ENCODE measurements around the gene NLRX1.
"Not testable (repeated sequence)": the region's sequence is repeated elsewhere in the genome, so short reads cannot be mapped to it uniquely, and the experiment has no call there.

The NLRX1 gene

DNA sequence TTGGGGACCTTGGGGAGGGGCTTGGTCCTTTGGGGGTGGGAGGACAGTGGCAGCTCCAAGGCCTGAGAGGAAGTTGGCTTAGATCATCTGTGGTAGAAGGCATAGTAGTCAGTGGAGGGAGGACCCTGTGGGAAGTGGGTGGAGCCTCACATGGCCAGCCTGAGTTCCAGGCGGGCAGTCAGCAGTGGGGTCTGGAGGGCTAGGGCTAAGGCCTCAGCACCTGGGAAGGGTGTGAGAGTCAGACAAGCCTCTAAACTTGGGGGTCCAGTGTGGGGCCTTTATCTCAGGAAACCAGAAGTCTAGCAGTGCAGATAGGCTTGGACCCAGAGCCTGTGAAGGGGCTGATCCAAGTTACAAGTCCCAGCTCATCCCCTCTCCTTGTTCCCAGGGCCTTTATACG, 4.0 kb downstream of the NLRX1 start:
- H3K27me3 ChIP-seq (ENCODE audit: control insufficient read depth, insufficient read depth, low read length), result no peaks in the 10 kb centered on the region
- no CpG with 5 or more reads among the region's 2 CpGs for WGBS (ENCODE audit: insufficient coverage, insufficient read length)
- no peak overlapping the region for H3K27ac ChIP-seq (ENCODE audit: low read length)
- H3K4me1 ChIP-seq (ENCODE audit: control insufficient read depth, insufficient read depth, low read length), result no peaks in the 10 kb centered on the region
- H3K36me3 ChIP-seq (ENCODE audit: control insufficient read depth, insufficient read depth, low read length), result no peaks in the 10 kb centered on the region
- no peaks in the 10 kb centered on the region for H3K9me3 ChIP-seq (ENCODE audit: control insufficient read depth, insufficient read depth, low read length)
- H3K4me3 ChIP-seq (ENCODE audit: low read length), result no peak overlapping the region
- DNase-seq (ENCODE audit: low read depth, low spot score), result no peak

DNA sequence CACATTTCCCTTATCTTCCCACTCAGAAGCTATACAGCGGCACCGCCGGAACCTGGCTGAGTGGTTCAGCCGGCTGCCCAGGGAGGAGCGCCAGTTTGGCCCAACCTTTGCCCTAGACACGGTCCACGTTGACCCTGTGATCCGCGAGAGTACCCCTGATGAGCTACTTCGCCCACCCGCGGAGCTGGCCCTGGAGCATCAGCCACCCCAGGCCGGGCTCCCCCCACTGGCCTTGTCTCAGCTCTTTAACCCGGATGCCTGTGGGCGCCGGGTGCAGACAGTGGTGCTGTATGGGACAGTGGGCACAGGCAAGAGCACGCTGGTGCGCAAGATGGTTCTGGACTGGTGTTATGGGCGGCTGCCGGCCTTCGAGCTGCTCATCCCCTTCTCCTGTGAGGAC, 4.9 kb downstream of the NLRX1 start:
- Histone ChIP-seq H3K36me3 (ENCODE audit: control insufficient read depth, insufficient read depth, low read length) (no peaks in the 10 kb centered on the region), H3K27me3 (ENCODE audit: control insufficient read depth, insufficient read depth, low read length) (no peaks in the 10 kb centered on the region), H3K9me3 (ENCODE audit: control insufficient read depth, insufficient read depth, low read length) (no peaks in the 10 kb centered on the region), H3K27ac (ENCODE audit: low read length) (no peak overlapping the region), H3K4me1 (ENCODE audit: control insufficient read depth, insufficient read depth, low read length) (no peaks in the 10 kb centered on the region), H3K4me3 (ENCODE audit: low read length) (no peak overlapping the region)
- no CpG with 5 or more reads among the region's 21 CpGs for WGBS (ENCODE audit: insufficient coverage, insufficient read length)
- no peak for DNase-seq (ENCODE audit: low read depth, low spot score)

DNA sequence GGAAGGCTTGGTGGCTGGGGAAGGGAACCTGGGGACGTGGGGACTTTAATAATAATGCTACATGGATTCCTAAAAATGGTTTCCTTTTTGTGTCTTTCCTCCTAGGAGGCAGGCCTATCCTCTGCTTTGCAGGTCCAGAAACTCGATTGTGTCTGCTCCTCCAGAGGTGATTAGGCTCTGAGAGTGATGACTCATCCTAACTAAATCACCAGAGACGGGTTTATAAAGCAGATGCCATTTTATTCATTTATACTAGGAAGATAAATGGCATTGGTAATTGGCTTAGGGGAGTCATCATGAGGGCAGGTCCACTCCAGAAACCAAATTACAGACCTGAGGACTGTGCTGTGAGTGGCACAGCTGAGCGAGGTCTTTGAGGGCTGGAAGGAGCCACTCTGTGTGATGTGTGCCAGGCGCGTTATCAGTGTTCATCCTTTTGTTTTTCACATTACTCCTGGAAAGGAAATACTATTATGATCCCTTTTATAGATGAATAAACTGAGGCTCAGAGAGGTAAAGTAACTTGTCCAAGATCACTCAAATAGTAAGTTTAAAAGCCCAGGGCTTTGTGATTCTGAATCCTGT, 7.1 kb downstream of the NLRX1 start:
- H3K9me3 ChIP-seq (ENCODE audit: control insufficient read depth, insufficient read depth, low read length), result no peaks in the 10 kb centered on the region
- no peaks in the 10 kb centered on the region for H3K27me3 ChIP-seq (ENCODE audit: control insufficient read depth, insufficient read depth, low read length)
- peaks cover 5% of the 10 kb centered on the region for H3K36me3 ChIP-seq (ENCODE audit: control insufficient read depth, insufficient read depth, low read length)
- no CpG with 5 or more reads among the region's 6 CpGs for WGBS (ENCODE audit: insufficient coverage, insufficient read length)
- no peak overlapping the region for H3K27ac ChIP-seq (ENCODE audit: low read length)
- no peak for DNase-seq (ENCODE audit: low read depth, low spot score)
- H3K4me1 ChIP-seq (ENCODE audit: control insufficient read depth, insufficient read depth, low read length), result no peaks in the 10 kb centered on the region
- H3K4me3 ChIP-seq (ENCODE audit: low read length), result no peak overlapping the region

DNA sequence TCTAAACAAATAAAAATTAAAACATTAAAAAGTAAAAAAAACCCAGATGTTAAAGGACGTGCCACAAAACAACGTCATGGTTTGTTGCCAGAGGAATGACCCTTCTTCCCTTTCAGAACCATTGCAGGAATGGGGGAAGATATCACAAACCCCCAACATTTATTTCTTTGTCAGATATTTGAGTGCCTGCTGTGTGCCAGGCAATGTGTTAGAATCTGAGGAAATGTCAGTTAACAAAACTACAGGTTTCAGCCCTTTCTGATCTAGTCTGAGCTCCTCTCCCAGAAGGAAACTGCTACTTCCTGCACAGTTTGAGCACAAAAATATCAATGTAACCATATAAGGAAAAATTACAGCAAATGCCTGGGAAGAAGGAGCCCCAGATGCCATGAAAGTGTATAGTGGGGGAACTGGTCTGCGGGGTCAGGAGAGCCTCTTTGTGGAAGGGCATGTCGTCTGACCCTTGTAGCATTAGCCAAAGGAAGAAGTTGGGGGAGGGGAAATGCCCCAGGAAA, 9.7 kb downstream of the NLRX1 start:
- no peaks in the 10 kb centered on the region for H3K27me3 ChIP-seq (ENCODE audit: control insufficient read depth, insufficient read depth, low read length)
- H3K36me3 ChIP-seq (ENCODE audit: control insufficient read depth, insufficient read depth, low read length), result peaks cover 5% of the 10 kb centered on the region
- no peak for DNase-seq (ENCODE audit: low read depth, low spot score)
- H3K9me3 ChIP-seq (ENCODE audit: control insufficient read depth, insufficient read depth, low read length), result no peaks in the 10 kb centered on the region
- no peaks in the 10 kb centered on the region for H3K4me1 ChIP-seq (ENCODE audit: control insufficient read depth, insufficient read depth, low read length)
- no peak overlapping the region for H3K4me3 ChIP-seq (ENCODE audit: low read length)
- WGBS (ENCODE audit: insufficient coverage, insufficient read length), result no CpG with 5 or more reads among the region's 4 CpGs
- no peak overlapping the region for H3K27ac ChIP-seq (ENCODE audit: low read length)

DNA sequence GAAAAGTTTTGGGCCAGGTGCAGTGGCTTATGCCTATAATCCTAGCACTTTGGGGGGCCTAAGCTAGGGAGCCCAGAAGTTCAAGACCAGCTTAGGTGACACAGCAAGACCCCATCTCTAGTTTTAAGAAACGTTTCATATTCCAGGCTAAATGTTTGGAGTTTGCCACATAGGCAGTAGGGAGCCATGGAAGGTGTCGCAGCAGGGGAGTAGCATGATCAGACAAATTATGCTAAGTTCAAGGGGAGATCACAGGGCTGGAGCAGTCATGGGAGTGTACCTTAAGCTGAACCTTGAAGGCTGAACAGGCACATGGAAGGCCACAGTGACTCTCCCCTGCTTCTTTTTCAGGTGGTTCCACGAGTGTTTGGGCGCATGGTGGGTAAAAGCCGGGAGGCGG, 10.8 kb downstream of the NLRX1 start:
- no peak for DNase-seq (ENCODE audit: low read depth, low spot score)
- no peak overlapping the region for H3K4me3 ChIP-seq (ENCODE audit: low read length)
- H3K4me1 ChIP-seq (ENCODE audit: control insufficient read depth, insufficient read depth, low read length), result no peaks in the 10 kb centered on the region
- no peaks in the 10 kb centered on the region for H3K27me3 ChIP-seq (ENCODE audit: control insufficient read depth, insufficient read depth, low read length)
- no peak overlapping the region for H3K27ac ChIP-seq (ENCODE audit: low read length)
- H3K9me3 ChIP-seq (ENCODE audit: control insufficient read depth, insufficient read depth, low read length), result no peaks in the 10 kb centered on the region
- WGBS (ENCODE audit: insufficient coverage, insufficient read length), result no CpG with 5 or more reads among the region's 6 CpGs
- peaks cover 5% of the 10 kb centered on the region for H3K36me3 ChIP-seq (ENCODE audit: control insufficient read depth, insufficient read depth, low read length)

DNA sequence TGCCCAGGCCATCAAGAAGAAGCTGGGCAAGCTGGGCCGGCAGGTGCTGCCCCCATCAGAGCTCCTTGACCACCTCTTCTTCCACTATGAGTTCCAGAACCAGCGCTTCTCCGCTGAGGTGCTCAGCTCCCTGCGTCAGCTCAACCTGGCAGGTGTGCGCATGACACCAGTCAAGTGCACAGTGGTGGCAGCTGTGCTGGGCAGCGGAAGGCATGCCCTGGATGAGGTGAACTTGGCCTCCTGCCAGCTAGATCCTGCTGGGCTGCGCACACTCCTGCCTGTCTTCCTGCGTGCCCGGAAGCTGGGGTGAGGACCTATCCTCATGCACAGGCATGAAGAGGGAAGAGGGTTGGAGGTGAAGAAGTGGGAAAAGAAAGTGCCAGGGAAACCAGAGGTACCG, 11.5 kb downstream of the NLRX1 start:
- Histone ChIP-seq H3K27ac (ENCODE audit: low read length) (no peak overlapping the region), H3K9me3 (ENCODE audit: control insufficient read depth, insufficient read depth, low read length) (no peaks in the 10 kb centered on the region), H3K4me3 (ENCODE audit: low read length) (no peak overlapping the region; the same call in 1 of the 2 replicates), H3K4me1 (ENCODE audit: control insufficient read depth, insufficient read depth, low read length) (no peaks in the 10 kb centered on the region), H3K27me3 (ENCODE audit: control insufficient read depth, insufficient read depth, low read length) (no peaks in the 10 kb centered on the region), H3K36me3 (ENCODE audit: control insufficient read depth, insufficient read depth, low read length) (peaks cover 5% of the 10 kb centered on the region)
- WGBS (ENCODE audit: insufficient coverage, insufficient read length), result no CpG with 5 or more reads among the region's 10 CpGs
- no peak for DNase-seq (ENCODE audit: low read depth, low spot score)

DNA sequence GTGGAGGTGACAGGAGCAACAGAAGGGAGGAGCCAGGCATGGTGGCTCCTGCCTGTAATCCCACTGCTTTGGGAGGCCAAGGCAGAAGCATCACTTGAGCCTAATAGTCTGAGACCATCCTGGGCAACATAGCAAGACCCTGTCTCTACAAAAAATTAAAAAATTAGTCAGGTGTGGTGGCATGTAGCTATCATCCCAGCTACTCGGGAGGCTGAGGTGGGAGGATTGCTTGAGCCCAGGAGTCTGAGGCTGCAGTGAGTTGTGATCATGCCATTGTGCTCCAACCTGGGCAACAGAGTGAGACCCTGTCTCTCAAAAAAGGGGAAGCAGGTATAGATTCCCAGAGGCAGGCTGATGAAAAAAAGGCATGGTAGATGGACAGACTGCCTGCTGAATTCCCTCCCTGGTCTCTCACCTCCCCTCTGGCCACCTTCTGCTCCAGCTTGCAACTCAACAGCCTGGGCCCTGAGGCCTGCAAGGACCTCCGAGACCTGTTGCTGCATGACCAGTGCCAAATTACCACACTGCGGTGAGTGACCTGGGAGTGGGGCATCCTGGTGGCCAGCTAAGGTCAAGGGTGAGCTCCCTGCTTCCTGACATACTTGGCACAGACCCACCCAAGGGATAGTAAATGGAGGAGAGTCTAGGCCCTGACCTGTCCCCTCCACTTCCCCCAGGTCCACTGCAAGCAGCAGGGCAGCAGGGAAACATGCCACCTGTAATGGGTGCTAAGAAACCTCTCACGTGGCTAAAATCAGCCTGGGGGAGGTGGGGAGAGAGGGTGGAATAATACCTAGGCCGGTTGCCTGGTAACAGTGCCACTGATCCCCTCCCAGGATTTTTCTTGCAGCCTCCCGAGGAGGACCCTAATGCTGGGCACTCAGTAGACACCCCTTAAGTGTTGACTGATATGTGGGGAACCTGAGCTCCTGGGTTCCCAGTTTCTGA, 12.5 kb downstream of the NLRX1 start:
- no CpG with 5 or more reads among the region's 6 CpGs for WGBS (ENCODE audit: insufficient coverage, insufficient read length)
- no peak overlapping the region for H3K4me3 ChIP-seq (ENCODE audit: low read length)
- DNase-seq (ENCODE audit: low read depth, low spot score), result no peak
- H3K4me1 ChIP-seq (ENCODE audit: control insufficient read depth, insufficient read depth, low read length), result no peaks in the 10 kb centered on the region
- H3K9me3 ChIP-seq (ENCODE audit: control insufficient read depth, insufficient read depth, low read length), result no peaks in the 10 kb centered on the region
- H3K27me3 ChIP-seq (ENCODE audit: control insufficient read depth, insufficient read depth, low read length), result no peaks in the 10 kb centered on the region
- H3K27ac ChIP-seq (ENCODE audit: low read length), result no peak overlapping the region
- H3K36me3 ChIP-seq (ENCODE audit: control insufficient read depth, insufficient read depth, low read length), result peaks cover 5% of the 10 kb centered on the region

DNA sequence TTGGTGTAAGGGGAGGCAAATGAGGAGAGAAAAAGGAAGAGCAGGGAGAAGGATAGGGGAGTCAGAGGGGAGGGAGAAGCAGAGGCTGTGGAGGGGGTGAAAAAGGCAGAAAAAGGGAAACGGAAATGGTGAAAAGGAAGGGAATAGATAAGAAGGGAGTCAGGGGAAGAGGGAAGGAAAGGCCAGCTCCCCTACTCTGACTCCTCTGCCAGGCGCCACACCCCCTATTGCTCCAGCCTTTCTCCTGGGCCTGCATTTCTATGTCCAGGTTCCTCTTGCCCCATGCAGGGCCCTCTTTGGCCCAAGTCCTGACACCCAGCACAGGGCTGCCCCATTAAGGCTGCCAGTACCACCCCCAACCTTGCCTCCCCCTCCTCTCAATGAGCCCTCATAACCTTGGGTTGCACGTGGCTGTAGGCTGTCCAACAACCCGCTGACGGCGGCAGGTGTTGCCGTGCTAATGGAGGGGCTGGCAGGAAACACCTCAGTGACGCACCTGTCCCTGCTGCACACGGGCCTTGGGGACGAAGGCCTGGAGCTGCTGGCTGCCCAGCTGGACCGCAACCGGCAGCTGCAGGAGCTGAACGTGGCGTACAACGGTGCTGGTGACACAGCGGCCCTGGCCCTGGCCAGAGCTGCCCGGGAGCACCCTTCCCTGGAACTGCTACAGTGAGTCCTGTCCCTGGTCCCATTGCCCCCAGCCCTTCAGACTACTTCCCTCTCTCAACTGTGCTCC, 13.3 kb downstream of the NLRX1 start:
- H3K9me3 ChIP-seq (ENCODE audit: control insufficient read depth, insufficient read depth, low read length), result no peaks in the 10 kb centered on the region
- H3K36me3 ChIP-seq (ENCODE audit: control insufficient read depth, insufficient read depth, low read length), result peaks cover 5% of the 10 kb centered on the region
- H3K4me3 ChIP-seq (ENCODE audit: low read length), result no peak overlapping the region

DNA sequence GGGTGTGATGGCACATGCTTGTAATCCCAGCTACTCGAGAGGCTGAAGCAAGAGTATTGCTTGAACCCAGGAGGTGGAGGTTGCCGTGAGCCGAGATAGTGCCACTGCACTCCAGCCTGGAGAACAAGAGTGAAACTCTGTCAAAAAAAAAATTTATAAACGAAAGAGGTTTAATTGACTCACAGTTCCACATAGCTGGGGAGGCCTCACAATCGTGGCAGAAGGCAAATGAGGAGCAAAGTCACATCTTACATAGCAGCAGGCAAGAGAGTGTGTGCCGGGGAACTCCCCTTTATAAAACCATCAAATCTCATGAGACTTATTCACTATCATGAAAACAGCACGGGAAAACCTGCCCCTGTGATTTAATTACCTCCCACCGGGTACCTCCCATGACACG, 15.9 kb downstream of the NLRX1 start:
- no CpG with 5 or more reads among the region's 9 CpGs for WGBS (ENCODE audit: insufficient coverage, insufficient read length)

More for the DNA sequence above, 13.3 kb downstream of the NLRX1 start:
- DNase-seq (ENCODE audit: low read depth, low spot score), result no peak
- Histone ChIP-seq H3K4me1 (ENCODE audit: control insufficient read depth, insufficient read depth, low read length) (no peaks in the 10 kb centered on the region), H3K27ac (ENCODE audit: low read length) (no peak overlapping the region), H3K27me3 (ENCODE audit: control insufficient read depth, insufficient read depth, low read length) (no peaks in the 10 kb centered on the region)
- WGBS (ENCODE audit: insufficient coverage, insufficient read length), result 100% methylated on average over 1 of the region's 17 CpGs

DNA sequence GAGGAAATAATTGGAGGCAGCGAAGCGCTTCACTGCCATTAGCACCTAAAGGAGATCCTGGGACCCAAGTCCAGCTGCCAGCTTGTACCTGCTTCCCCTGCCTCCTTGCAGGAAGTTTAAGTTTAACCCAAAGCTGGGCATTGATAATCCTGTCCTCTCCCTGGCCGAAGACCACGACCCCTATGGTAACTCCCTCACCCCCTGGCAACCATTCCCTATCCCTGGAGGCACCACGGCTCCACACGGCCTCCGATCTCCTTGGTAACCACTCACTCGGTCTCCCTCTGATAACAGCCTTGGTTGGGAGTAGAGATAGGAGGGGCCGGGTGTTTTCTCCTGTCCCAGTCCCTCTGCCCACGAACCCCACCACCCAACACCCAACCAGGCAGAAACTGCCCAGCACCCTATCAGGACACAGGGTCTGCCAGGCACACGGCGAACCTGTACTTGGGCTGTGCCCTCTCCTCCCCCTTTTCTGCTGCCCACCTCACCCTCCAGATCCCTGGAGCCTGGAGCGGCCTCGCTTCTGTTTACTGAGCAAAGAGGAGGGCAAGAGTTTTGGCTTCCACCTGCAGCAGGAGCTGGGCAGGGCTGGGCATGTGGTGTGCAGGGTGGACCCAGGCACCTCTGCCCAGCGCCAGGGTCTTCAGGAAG, 17.6 kb downstream of the NLRX1 start:
- Histone ChIP-seq H3K36me3 (ENCODE audit: control insufficient read depth, insufficient read depth, low read length) (no peaks in the 10 kb centered on the region), H3K4me1 (ENCODE audit: control insufficient read depth, insufficient read depth, low read length) (no peaks in the 10 kb centered on the region), H3K9me3 (ENCODE audit: control insufficient read depth, insufficient read depth, low read length) (no peaks in the 10 kb centered on the region), H3K27ac (ENCODE audit: low read length) (no peak overlapping the region), H3K4me3 (ENCODE audit: low read length) (no peak overlapping the region), H3K27me3 (ENCODE audit: control insufficient read depth, insufficient read depth, low read length) (no peaks in the 10 kb centered on the region)
- no CpG with 5 or more reads among the region's 15 CpGs for WGBS (ENCODE audit: insufficient coverage, insufficient read length)
- no peak for DNase-seq (ENCODE audit: low read depth, low spot score)

More for the DNA sequence above, 15.9 kb downstream of the NLRX1 start:
- not testable (repeated sequence) for H3K4me1 ChIP-seq (ENCODE audit: control insufficient read depth, insufficient read depth, low read length); H3K27ac ChIP-seq (ENCODE audit: low read length); DNase-seq (ENCODE audit: low read depth, low spot score); H3K27me3 ChIP-seq (ENCODE audit: control insufficient read depth, insufficient read depth, low read length); H3K9me3 ChIP-seq (ENCODE audit: control insufficient read depth, insufficient read depth, low read length); H3K4me3 ChIP-seq (ENCODE audit: low read length); H3K36me3 ChIP-seq (ENCODE audit: control insufficient read depth, insufficient read depth, low read length)
